ENCODE data around the gene ADGRD1.

Gene ADGRD1

GRCh38 chr12:131011165-131012079 is 57.7 kb downstream of the ADGRD1 start:
- TF ChIP-seq PATZ1 (CRISPR knock-in tag; IDR thresholded peaks at IDR 0.05; ENCODE audit: borderline replicate concordance) = no peak
- no peak for TF ChIP-seq CREB5 (CRISPR knock-in tag; IDR thresholded peaks at IDR 0.05; ENCODE audit: low read depth)
- no peak for TF ChIP-seq BACH2 (CRISPR knock-in tag; IDR thresholded peaks at IDR 0.05; ENCODE audit: borderline replicate concordance)
- no peak for TF ChIP-seq ZFP30 (CRISPR knock-in tag; IDR thresholded peaks at IDR 0.05)

GRCh38 chr12:131012279-131013069 is 58.8 kb downstream of the ADGRD1 start:
- TF ChIP-seq ARNTL (CRISPR knock-in tag; IDR thresholded peaks at IDR 0.05; ENCODE audit: borderline replicate concordance, low read depth) = no peak
- TF ChIP-seq ISL1 (CRISPR knock-in tag; IDR thresholded peaks at IDR 0.05) = no peak
- no peak for TF ChIP-seq CREB5 (CRISPR knock-in tag; IDR thresholded peaks at IDR 0.05; ENCODE audit: low read depth)
- no peak for TF ChIP-seq ESRRG (CRISPR knock-in tag; IDR thresholded peaks at IDR 0.05)
- no peak for TF ChIP-seq CSRNP3 (CRISPR knock-in tag; IDR thresholded peaks at IDR 0.05)
- no peak for TF ChIP-seq TOX (CRISPR knock-in tag; IDR thresholded peaks at IDR 0.05; ENCODE audit: borderline replicate concordance)
- TF ChIP-seq PATZ1 (CRISPR knock-in tag; IDR thresholded peaks at IDR 0.05; ENCODE audit: borderline replicate concordance) = no peak
- TF ChIP-seq ZFP3 (CRISPR knock-in tag; IDR thresholded peaks at IDR 0.05) = no peak
- TF ChIP-seq ZNF8 (CRISPR knock-in tag; IDR thresholded peaks at IDR 0.05) = no peak
- TF ChIP-seq RARB (CRISPR knock-in tag; IDR thresholded peaks at IDR 0.05) = no peak
- no peak for TF ChIP-seq ZNF565 (CRISPR knock-in tag; conservative IDR thresholded peaks at IDR 0.05; ENCODE audit: low read depth)
- TF ChIP-seq CSDC2 (CRISPR knock-in tag; IDR thresholded peaks at IDR 0.05) = no peak
- no peak for TF ChIP-seq ZFP30 (CRISPR knock-in tag; IDR thresholded peaks at IDR 0.05)
- TF ChIP-seq BACH2 (CRISPR knock-in tag; IDR thresholded peaks at IDR 0.05; ENCODE audit: borderline replicate concordance) = no peak
- TF ChIP-seq PPARA (CRISPR knock-in tag; IDR thresholded peaks at IDR 0.05; ENCODE audit: borderline replicate concordance) = no peak
- no peak for TF ChIP-seq ZC3H10 (CRISPR knock-in tag; IDR thresholded peaks at IDR 0.05)
- TF ChIP-seq TSHZ2 (CRISPR knock-in tag; IDR thresholded peaks at IDR 0.05) = no peak
- TF ChIP-seq POU6F1 (CRISPR knock-in tag; IDR thresholded peaks at IDR 0.05; ENCODE audit: borderline replicate concordance, low read depth) = no peak
- TF ChIP-seq OSR1 (CRISPR knock-in tag; IDR thresholded peaks at IDR 0.05) = no peak
- no peak for TF ChIP-seq ZNF70 (CRISPR knock-in tag; IDR thresholded peaks at IDR 0.05)
- ATAC-seq = no peak

More at GRCh38 chr12:131011165-131012079, 57.7 kb downstream of the ADGRD1 start:
- no peak for ATAC-seq
